ENCODE results near the gene RPL11. TPM values are rescaled to one million over a fixed set of nuclear protein-coding genes. Genes with fewer than 3 reads are reported as not detected.
A peak's percentile ranks its signal among the peaks of the same experiment; 100 is the strongest.
"Not testable (repeated sequence)": the region's sequence is repeated elsewhere in the genome, so short reads cannot be mapped to it uniquely, and the experiment has no call there.

RPL11 gene
- total RNA-seq, 1 experiment from 2014 or later: 1,441 TPM

DNA sequence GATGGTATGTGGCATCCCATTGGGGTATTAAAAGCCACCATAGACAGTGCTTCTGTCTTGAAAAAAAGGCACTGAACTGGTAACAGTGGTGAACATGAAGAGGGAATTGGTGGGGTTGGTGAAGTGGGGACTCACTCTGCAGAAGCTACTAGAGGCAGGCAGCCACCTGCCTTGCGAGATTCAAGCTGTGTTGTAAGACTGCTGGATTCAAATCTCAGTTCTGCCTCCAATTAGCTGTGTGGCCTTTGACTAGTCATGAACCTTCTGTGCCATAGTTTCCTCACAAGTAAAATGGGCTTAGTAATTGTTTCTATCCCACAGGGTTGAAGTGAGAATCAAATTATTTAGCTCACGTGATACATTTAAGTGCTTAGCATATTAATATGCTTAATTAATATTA lies 35.1 kb downstream of the RPL11 start:
- TF ChIP-seq EZH2phosphoT487 (IDR thresholded peaks at IDR 0.05; ENCODE audit: borderline replicate concordance, low read length): no peak
- TF ChIP-seq, protein P1, sequence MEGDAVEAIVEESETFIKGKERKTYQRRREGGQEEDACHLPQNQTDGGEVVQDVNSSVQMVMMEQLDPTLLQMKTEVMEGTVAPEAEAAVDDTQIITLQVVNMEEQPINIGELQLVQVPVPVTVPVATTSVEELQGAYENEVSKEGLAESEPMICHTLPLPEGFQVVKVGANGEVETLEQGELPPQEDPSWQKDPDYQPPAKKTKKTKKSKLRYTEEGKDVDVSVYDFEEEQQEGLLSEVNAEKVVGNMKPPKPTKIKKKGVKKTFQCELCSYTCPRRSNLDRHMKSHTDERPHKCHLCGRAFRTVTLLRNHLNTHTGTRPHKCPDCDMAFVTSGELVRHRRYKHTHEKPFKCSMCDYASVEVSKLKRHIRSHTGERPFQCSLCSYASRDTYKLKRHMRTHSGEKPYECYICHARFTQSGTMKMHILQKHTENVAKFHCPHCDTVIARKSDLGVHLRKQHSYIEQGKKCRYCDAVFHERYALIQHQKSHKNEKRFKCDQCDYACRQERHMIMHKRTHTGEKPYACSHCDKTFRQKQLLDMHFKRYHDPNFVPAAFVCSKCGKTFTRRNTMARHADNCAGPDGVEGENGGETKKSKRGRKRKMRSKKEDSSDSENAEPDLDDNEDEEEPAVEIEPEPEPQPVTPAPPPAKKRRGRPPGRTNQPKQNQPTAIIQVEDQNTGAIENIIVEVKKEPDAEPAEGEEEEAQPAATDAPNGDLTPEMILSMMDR (conservative IDR thresholded peaks at IDR 0.05; ENCODE audit: low read depth, low read length): no peak
- no peak for TF ChIP-seq EZH2 (IDR thresholded peaks at IDR 0.05; ENCODE audit: low read length, unreplicated experiment)
- CTCF ChIA-PET: no interaction called here

GRCh38 chr1:23727362-23727811 lies 35.8 kb downstream of the RPL11 start:
- no peaks in the 10 kb centered on the region for H3K79me2 ChIP-seq (ENCODE audit: low read length)
- no peaks in the 10 kb centered on the region for H4K20me1 ChIP-seq (ENCODE audit: low read length)
- no peaks in the 10 kb centered on the region for H3K9me3 ChIP-seq (ENCODE audit: low read length)
- no peak overlapping the region for H3K4me2 ChIP-seq (ENCODE audit: low read length)
- no peaks in the 10 kb centered on the region for H3K9me2 ChIP-seq (replicated peaks; ENCODE audit: low read length)
- POLR2A ChIA-PET (ENCODE audit: unreplicated experiment): no interaction called here
- no peak overlapping the region for H3K9ac ChIP-seq (ENCODE audit: low read length)
- H2AFZ ChIP-seq (ENCODE audit: low read length): no peak overlapping the region
- DNase-seq (no peak), ATAC-seq (no peak)
- no peak overlapping the region for H3K4me3 ChIP-seq (ENCODE audit: low read length)
- peaks cover 5% of the 10 kb centered on the region; the same call in 1 of the 2 replicates for H3K4me1 ChIP-seq (ENCODE audit: insufficient read depth, low read length)
- no peaks in the 10 kb centered on the region for H3F3A ChIP-seq (ENCODE audit: low read length, unreplicated experiment)
- TF ChIP-seq EZH2 (IDR thresholded peaks at IDR 0.05; ENCODE audit: low read length, unreplicated experiment) (no peak), EZH2phosphoT487 (IDR thresholded peaks at IDR 0.05; ENCODE audit: borderline replicate concordance, low read length) (no peak)
- TF ChIP-seq, protein P1 (conservative IDR thresholded peaks at IDR 0.05; ENCODE audit: low read depth, low read length): no peak
- intact Hi-C loops (cut with micrococcal nuclease): no loop called here
- no peaks in the 10 kb centered on the region for H3K36me3 ChIP-seq (ENCODE audit: low read depth, low read length)
- no peak overlapping the region for H3K27ac ChIP-seq (ENCODE audit: low read length)
- BruUV-seq (replicated peaks): no TSS peak
- CTCF ChIA-PET: no interaction called here
- no peaks in the 10 kb centered on the region for H3K27me3 ChIP-seq (ENCODE audit: low read length)

More for the DNA sequence above, 35.1 kb downstream of the RPL11 start:
- no peaks in the 10 kb centered on the region for H3K4me1 ChIP-seq (ENCODE audit: insufficient read depth, low read length)
- H3K36me3 ChIP-seq (ENCODE audit: low read depth, low read length): no peaks in the 10 kb centered on the region
- DNase-seq (no peak), ATAC-seq (no peak)
- H2AFZ ChIP-seq (ENCODE audit: low read length): no peak overlapping the region
- H3K9me2 ChIP-seq (replicated peaks; ENCODE audit: low read length): no peaks in the 10 kb centered on the region
- no peak overlapping the region for H3K4me2 ChIP-seq (ENCODE audit: low read length)
- no peak overlapping the region for H3K4me3 ChIP-seq (ENCODE audit: low read length)
- H3K9ac ChIP-seq (ENCODE audit: low read length): no peak overlapping the region
- no peaks in the 10 kb centered on the region for H3F3A ChIP-seq (ENCODE audit: low read length, unreplicated experiment)
- intact Hi-C loops (cut with micrococcal nuclease): no loop called here
- no peaks in the 10 kb centered on the region for H3K27me3 ChIP-seq (ENCODE audit: low read length)
- no TSS peak for BruUV-seq (replicated peaks)
- POLR2A ChIA-PET (ENCODE audit: unreplicated experiment): no interaction called here
- H4K20me1 ChIP-seq (ENCODE audit: low read length): no peaks in the 10 kb centered on the region
- no peaks in the 10 kb centered on the region for H3K79me2 ChIP-seq (ENCODE audit: low read length)
- no peak overlapping the region for H3K27ac ChIP-seq (ENCODE audit: low read length)
- H3K9me3 ChIP-seq (ENCODE audit: low read length): no peaks in the 10 kb centered on the region

DNA sequence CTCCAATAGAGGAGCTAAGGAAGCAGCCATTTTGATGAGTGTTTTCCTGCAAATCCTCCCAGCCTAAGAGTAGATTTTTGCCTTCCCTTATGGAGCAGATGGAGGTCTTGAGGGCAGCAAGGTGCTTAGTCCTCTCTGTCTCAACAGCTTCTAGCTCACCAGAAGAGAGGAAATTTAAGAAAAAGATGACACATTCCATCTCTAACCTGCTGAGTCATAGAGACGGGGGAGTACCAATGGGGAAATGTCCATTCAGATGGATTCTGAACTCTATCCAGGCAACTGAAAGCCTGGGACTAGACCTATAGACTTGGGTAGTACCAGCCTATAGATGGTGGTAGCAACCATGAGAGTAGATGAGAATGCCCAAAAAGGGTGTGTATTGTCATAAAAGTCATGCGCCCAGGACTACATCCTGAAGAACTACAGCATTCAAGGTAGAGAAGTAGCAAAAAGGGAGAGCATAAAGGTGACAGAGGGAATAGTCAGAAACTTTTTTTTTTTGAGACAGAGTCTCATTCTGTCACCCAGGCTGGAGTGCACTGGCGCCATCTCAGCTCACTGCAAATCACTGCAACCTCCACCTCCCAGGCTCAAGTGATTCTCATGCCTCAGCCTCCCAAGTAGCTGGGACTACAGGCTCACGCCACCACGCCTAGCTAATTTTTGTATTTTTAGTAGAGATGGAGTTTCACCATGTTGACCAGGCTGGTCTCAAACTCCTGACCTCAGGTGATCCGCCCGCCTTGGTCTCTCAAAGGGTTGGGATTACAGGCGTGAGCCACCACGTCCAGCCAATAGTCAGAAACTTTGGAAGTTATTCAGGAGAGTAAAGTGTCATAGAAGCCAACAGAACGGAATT lies 41.0 kb downstream of the RPL11 start:
- peaks cover 7% of the 10 kb centered on the region; the same call in 1 of the 2 replicates for H3K4me1 ChIP-seq (ENCODE audit: insufficient read depth, low read length)
- intact Hi-C loops (cut with micrococcal nuclease): no loop called here
- ChIA-PET POLR2A (ENCODE audit: unreplicated experiment) (no interaction called here), CTCF (no interaction called here)
- H3K9ac ChIP-seq (ENCODE audit: low read length): no peak overlapping the region
- DNase-seq (peak; percentile 44), ATAC-seq (peak; percentile 43; the same call in 1 of the 2 replicates)
- TF ChIP-seq, protein P1 (conservative IDR thresholded peaks at IDR 0.05; ENCODE audit: low read depth, low read length): no peak
- TF ChIP-seq EZH2phosphoT487 (IDR thresholded peaks at IDR 0.05; ENCODE audit: borderline replicate concordance, low read length) (no peak), EZH2 (IDR thresholded peaks at IDR 0.05; ENCODE audit: low read length, unreplicated experiment) (no peak)
- H3K4me3 ChIP-seq (ENCODE audit: low read length): no peak overlapping the region
- H3K9me3 ChIP-seq (ENCODE audit: low read length): no peaks in the 10 kb centered on the region
- no peaks in the 10 kb centered on the region for H4K20me1 ChIP-seq (ENCODE audit: low read length)
- no peak overlapping the region for H3K4me2 ChIP-seq (ENCODE audit: low read length)
- H2AFZ ChIP-seq (ENCODE audit: low read length): no peak overlapping the region
- no peaks in the 10 kb centered on the region for H3K79me2 ChIP-seq (ENCODE audit: low read length)
- H3K9me2 ChIP-seq (replicated peaks; ENCODE audit: low read length): no peaks in the 10 kb centered on the region
- no peaks in the 10 kb centered on the region for H3K36me3 ChIP-seq (ENCODE audit: low read depth, low read length)
- no TSS peak for BruUV-seq (replicated peaks)
- no peak overlapping the region for H3K27ac ChIP-seq (ENCODE audit: low read length)
- no peaks in the 10 kb centered on the region for H3F3A ChIP-seq (ENCODE audit: low read length, unreplicated experiment)
- no peaks in the 10 kb centered on the region for H3K27me3 ChIP-seq (ENCODE audit: low read length)

- H4K20me1 ChIP-seq (ENCODE audit: low read length); H3K4me1 ChIP-seq (ENCODE audit: insufficient read depth, low read length); ATAC-seq; H3K27me3 ChIP-seq (ENCODE audit: low read length); H3K36me3 ChIP-seq (ENCODE audit: low read depth, low read length); H3K4me2 ChIP-seq (ENCODE audit: low read length); POLR2A ChIA-PET (ENCODE audit: unreplicated experiment); H3K4me3 ChIP-seq (ENCODE audit: low read length); H3K9ac ChIP-seq (ENCODE audit: low read length); H2AFZ ChIP-seq (ENCODE audit: low read length); intact Hi-C loops (cut with micrococcal nuclease); H3K79me2 ChIP-seq (ENCODE audit: low read length); DNase-seq; H3F3A ChIP-seq (ENCODE audit: low read length, unreplicated experiment); H3K27ac ChIP-seq (ENCODE audit: low read length); H3K9me3 ChIP-seq (ENCODE audit: low read length); CTCF ChIA-PET; H3K9me2 ChIP-seq (replicated peaks; ENCODE audit: low read length); BruUV-seq (replicated peaks): not testable (repeated sequence)
Observed at GRCh38 chr1:23733281-23733680, 41.7 kb downstream of the RPL11 start.

All from PC-3 (cell line).